ENCODE measurements around the gene ARID3A. TPM values are rescaled to one million over a fixed set of nuclear protein-coding genes. Genes with fewer than 3 reads are reported as not detected.

Gene ARID3A
- total and polyA plus RNA-seq, 2 of the 13 experiments (the other 11 are each of a cell fraction or from before 2014, with no cell fraction given) = 71.3 to 77.9 TPM

DNA sequence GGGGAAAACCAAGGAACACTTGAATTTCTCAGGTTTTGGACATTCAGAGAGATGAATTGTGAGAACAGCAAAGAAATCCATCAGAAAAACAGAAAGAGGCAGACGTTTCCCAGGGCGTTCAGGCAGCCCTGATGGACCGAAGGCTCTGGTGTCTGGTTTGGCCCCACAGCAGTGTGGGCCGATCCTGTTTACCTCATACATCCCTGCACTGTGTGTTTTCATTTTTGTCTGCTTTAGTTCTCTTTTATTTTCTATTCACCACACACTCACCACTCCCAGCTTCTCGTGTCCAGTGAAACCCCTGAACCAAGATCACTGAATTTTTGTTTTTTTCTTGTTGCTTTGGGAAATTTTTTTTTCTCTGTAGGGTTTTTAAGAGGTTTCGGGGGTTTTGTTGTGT is 46.4 kb downstream of the ARID3A start:
- no TSS peak for BruUV-seq (replicated peaks)
- Histone ChIP-seq H3K4me1 (ENCODE audit: insufficient read depth, low read length) (no peaks in the 10 kb centered on the region), H3K27me3 (ENCODE audit: control insufficient read depth in 1 of 2, insufficient read depth in 2 of 2, low read length in 2 of 2) (no peaks in the 10 kb centered on the region), H3K79me2 (ENCODE audit: insufficient read depth, low read length) (no peaks in the 10 kb centered on the region), H3K9me3 (ENCODE audit: low read length) (no peaks in the 10 kb centered on the region), H4K20me1 (ENCODE audit: insufficient read depth, low read length) (no peaks in the 10 kb centered on the region), H3K4me2 (ENCODE audit: low read depth, low read length) (no peak overlapping the region), H3K27ac (ENCODE audit: extremely low read length, insufficient read depth, low read length) (no peak overlapping the region), H2AFZ (ENCODE audit: low read length) (no peak overlapping the region), H3K36me3 (replicated peaks in 1 of 2; ENCODE audit: control insufficient read depth in 1 of 2, insufficient read depth in 2 of 2, low read length in 2 of 2) (peaks cover 30 to 34% of the 10 kb centered on the region in 2 experiments), H3K9ac (ENCODE audit: insufficient read depth, low read depth, low read length) (no peak overlapping the region), H3K4me3 (replicated peaks in 1 of 3; ENCODE audit: insufficient read depth in 1 of 3, low read depth in 2 of 3, low read length in 3 of 3) (no peak overlapping the region)
- DNase-seq (ENCODE audit: low spot score) (no peak), FAIRE-seq (no peak), ATAC-seq (no peak)
- ChIA-PET POLR2A (interaction anchor here (0.9 kb wide), 1 partner anchor 19 kb away, joined by 3 read pairs; no protein-coding TSS in a partner anchor), CTCF (ENCODE audit: low intra/inter-chr PET ratio, low total read pairs) (no interaction called here)
- intact Hi-C loops (cut with micrococcal nuclease; ENCODE audit: unreplicated experiment) = no loop called here
- in situ Hi-C loops (cut with HindIII; ENCODE audit: extremely low pct_ligation_motif_present, low pct_unique_long_range_greater_than_20kb) = no loop called here
- 97% methylated on average over 6 of the region's 6 CpGs for WGBS (ENCODE audit: low lambda C conversion rate)
- TF ChIP-seq ZNF34 (CRISPR knock-in tag; IDR thresholded peaks at IDR 0.05; ENCODE audit: borderline replicate concordance) = no peak
- TF ChIP-seq ZNF761 (CRISPR knock-in tag; conservative IDR thresholded peaks at IDR 0.05) = no peak
- TF ChIP-seq, protein P1, sequence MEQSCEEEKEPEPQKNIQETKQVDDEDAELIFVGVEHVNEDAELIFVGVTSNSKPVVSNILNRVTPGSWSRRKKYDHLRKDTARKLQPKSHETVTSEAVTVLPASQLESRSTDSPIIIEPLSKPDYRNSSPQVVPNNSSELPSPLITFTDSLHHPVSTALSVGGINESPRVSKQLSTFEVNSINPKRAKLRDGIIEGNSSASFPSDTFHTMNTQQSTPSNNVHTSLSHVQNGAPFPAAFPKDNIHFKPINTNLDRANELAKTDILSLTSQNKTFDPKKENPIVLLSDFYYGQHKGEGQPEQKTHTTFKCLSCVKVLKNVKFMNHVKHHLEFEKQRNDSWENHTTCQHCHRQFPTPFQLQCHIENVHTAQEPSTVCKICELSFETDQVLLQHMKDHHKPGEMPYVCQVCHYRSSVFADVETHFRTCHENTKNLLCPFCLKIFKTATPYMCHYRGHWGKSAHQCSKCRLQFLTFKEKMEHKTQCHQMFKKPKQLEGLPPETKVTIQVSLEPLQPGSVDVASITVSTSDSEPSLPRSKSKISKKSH (CRISPR knock-in tag; IDR thresholded peaks at IDR 0.05; ENCODE audit: borderline replicate concordance) = no peak
- TF ChIP-seq ZNF781 (CRISPR knock-in tag; IDR thresholded peaks at IDR 0.05; ENCODE audit: borderline replicate concordance, not compliant biosample characterization) = no peak
- no peak for TF ChIP-seq KLF11 (CRISPR knock-in tag; IDR thresholded peaks at IDR 0.05)
- no peak for TF ChIP-seq PHF20 (CRISPR knock-in tag; IDR thresholded peaks at IDR 0.05)
- no peak for TF ChIP-seq HIVEP1 (CRISPR knock-in tag; IDR thresholded peaks at IDR 0.05)
- TF ChIP-seq GTF3A (CRISPR knock-in tag; conservative IDR thresholded peaks at IDR 0.05) = no peak
- TF ChIP-seq FOXA1 (IDR thresholded peaks at IDR 0.05) = no peak
- TF ChIP-seq FOXA1 (CRISPR knock-in tag; IDR thresholded peaks at IDR 0.05) = no peak
- no peak for TF ChIP-seq CHCHD3 (CRISPR knock-in tag; IDR thresholded peaks at IDR 0.05)
- no peak for TF ChIP-seq GABPB1 (CRISPR knock-in tag; IDR thresholded peaks at IDR 0.05)
- TF ChIP-seq ZNF337 (CRISPR knock-in tag; IDR thresholded peaks at IDR 0.05; ENCODE audit: borderline replicate concordance, low read depth) = no peak
- no peak for TF ChIP-seq MTF1 (CRISPR knock-in tag; IDR thresholded peaks at IDR 0.05)
- TF ChIP-seq ZNF160 (CRISPR knock-in tag; IDR thresholded peaks at IDR 0.05) = no peak
- no peak for TF ChIP-seq TCF7 (IDR thresholded peaks at IDR 0.05; ENCODE audit: low read depth)
- no peak for TF ChIP-seq NCOA1 (CRISPR knock-in tag; IDR thresholded peaks at IDR 0.05)

Data from HepG2 (cell line).